Activated gamma-delta T cell treated with Interleukin-2 at 50 U/mL for 16 hours (primary cell): Measurements from ENCODE around the gene HINT3.
"Not testable (repeated sequence)": the region's sequence is repeated elsewhere in the genome, so short reads cannot be mapped to it uniquely, and the experiment has no call there.

Source experiments
- DNase-seq: peaks from one replicate; pipeline ENCODE4 v3.0.0-alpha.2; 2020

Gene HINT3

DNA sequence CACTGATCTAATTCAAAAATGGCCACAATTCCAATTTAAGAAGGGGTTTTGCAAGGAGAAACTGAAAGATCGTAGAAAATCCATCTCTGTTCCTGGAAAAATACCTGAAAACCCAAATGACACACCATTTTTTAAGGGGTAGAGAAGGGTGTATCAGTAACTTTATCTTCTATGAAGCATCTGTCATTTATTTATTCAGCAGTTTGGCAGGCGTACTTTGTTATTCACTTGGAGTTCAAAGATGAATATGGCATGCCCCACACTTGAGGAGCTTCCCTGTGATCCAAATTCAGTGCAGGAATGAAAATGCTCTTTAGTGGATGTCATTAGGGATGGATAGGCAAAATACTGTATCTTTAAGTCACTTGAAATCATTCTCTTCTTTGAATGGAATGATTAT lies 7.2 kb downstream of the HINT3 start:
- no peak for DNase-seq

DNA sequence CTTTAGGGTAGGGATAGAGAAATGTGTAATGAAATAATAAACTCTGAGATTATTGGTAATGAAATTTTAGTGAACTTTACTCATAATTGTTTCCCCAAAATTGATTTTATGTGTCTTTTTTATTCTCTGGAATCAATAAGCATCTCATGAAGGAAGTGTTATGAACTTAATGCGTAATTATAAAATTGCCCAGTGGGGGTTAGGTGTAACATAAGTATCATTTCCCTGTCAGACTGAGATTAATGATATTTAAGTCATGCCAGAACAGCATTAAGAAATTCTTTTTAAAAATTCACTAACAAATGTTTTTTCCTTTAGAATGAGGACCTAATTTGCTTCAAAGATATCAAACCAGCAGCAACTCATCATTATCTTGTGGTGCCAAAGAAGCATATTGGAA lies 10.0 kb downstream of the HINT3 start:
- DNase-seq: no peak

DNA sequence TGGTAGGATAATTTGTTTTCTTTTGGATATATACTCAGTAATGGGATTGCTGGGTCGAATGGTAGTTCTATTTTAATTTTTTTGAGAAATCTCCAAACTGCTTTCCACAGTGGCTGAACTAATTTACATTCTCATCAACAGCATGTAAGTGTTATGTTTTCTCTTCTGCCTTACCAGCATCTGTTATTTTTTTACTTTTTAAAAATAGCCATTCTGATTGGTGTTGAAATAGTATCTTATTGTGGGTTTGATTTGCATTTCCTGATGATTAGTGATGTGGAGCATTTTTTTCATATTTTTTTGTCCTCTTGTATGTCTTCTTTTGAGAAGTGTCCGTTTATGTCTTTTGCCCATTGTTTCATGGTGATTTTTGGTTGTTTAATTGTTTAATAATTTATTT lies 11.9 kb downstream of the HINT3 start:
- DNase-seq: no peak

DNA sequence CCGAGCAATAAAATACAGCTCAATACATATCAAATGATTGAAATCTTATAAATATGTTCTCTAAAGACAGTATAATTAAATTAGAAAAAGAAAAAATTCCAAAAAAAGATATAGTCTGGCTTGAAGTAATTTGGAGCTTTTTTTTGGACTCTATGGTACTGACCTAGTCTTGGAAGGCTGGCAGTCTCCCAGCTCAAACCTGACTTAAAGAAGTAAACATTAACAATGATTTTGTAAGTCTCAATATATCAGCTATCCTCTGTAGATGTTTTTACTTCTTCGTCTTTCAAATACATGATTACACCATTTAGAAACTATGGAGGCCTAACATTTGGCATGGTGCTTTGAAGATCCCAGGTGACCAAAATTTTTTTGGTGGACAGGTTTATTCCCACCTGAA lies 14.2 kb downstream of the HINT3 start:
- DNase-seq: no peak

DNA sequence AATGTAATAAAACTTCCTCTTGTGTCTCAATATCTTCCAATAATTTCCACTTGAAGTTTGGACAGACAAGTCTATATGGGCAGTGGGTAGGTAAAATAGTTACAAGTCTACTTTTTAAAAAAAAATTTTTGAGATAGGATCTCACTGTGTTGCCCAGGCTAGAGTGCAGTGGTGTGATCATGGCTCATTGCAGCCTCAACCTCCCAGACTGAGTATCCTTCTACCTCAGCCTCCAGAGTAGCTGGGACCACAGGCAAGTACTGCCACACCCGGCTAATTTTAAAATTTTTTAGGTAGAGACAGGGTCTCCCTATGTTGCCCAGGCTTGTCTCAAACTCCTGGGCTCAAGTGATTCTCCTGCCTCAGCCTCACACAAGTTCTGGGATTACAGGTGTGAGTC lies 15.9 kb downstream of the HINT3 start:
- DNase-seq: not testable (repeated sequence)

DNA sequence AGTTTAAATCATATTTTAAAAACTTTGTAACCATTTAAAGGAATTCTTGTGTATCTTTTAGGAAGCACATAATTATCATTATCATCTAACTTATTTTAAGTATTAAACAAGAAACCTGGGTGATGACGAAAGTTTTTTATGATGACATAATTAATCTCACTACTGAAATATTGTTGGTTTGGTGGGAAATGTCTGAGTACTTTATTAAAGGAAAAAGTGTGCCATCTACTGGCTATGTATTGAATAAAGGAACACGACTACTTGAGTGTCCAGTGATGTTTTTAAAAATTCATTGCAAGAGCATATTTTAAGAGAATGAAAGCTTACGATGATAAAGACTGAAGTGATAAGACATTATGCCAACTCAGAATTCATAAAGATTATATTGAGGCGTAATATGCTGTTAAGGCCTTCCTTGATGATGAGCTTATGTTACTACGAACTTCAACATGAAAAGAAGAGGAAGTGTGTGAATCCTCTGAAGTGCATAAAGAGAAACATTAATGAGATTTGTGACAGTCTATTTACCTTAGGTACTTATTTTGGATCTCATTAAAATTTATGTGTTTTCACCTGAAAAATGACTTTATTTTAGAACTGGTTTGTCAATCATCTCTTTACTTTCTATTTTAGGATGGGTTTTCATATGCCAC lies 17.8 kb downstream of the HINT3 start:
- DNase-seq: no peak

DNA sequence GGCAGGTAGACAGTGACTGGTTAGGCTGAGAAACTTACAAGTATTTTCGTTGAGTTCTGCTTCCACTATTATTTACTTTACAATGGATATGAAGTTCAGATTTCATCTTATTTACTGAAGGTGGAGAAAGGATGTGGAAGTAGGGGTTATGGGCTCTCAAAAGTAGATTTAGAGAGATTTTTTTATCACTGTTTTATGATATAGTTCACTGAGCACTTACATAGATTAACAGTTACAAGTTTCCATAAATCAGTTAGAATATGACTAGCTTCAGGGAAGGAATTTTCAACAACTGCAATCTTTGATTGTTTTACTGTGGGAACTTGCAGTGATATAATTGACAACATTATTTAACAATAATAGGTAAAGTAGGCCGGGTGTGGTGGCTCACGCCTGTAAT lies 22.5 kb downstream of the HINT3 start:
- DNase-seq: no peak

DNA sequence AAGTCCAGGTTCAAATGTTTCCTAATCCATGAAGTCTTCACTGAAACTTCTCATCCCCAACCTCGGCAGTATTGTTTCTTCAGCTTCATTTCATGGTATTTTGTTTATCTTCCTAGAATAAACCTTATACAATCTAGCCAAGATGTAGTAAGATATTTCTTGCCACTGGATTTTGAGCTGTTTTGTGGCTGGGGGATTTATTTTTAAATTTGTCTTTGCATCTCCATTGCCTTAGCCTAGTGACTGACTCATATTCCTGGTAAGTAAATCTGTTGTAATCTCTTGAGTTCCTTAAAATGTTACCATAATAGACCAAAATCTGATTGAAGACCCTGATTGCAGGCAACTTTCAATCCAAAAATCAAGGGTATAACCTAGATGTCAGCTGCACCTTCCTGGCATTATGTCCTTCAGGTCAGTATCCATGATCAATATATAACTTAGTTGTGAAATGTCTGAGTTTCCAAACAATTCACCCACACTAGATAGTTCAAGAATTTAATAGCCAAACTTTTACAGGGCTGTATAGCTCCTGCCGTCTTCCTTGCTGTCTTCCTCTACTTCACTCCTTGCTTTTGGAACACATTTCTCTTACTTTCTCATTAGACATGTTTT lies 25.1 kb downstream of the HINT3 start:
- DNase-seq: no peak

DNA sequence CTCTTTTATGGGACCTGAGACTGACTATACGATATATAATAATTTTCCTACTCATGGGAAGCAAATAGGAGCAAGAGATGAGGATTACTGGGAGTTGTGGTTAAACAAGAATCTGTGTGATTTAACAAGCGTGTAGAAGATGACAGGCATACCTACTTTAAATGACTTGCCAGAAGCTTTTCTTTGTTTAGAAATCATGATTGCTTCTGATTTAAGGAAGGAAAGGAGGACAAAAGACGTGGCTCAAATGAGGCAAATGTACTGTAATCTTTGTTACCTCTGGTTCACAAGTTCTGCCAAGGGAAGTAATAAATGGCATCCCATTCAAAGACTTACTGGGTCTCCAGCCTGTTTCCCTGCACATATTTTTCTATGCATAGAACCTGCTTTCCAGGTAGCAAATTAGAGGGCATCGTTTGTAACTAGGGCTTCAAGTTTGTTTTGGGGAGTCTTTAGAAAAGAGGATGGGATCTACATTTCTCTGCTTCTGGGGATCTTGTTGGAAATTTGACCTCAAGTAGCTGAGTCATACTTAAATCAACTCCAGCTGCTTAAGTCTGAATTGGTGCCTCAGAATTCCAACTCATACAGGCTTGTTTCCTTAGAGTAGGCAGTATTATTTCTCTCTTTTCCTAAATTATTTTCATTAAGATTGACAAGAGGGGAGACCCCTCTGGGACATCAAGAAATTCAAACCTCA lies 26.8 kb downstream of the HINT3 start:
- no peak for DNase-seq

DNA sequence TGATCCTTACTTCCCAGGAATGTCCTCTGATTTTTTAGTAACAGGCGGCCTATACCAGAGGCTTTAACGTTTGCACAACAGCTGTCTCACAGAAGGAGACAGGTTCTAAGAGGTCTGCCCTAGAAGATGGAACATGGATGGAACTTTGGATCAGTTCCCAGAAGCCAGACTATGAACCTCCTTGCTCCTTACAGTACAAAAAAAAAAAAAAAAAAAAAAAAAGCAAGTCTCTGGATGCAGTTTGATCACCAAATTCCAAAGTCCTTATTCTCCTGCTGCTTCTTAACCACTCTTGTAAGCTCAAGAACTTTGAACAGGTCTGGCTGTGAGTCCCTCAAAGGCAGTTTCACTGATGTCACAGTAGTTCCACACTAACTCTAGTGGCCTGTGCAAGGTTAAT lies 27.7 kb downstream of the HINT3 start:
- DNase-seq: no peak

DNA sequence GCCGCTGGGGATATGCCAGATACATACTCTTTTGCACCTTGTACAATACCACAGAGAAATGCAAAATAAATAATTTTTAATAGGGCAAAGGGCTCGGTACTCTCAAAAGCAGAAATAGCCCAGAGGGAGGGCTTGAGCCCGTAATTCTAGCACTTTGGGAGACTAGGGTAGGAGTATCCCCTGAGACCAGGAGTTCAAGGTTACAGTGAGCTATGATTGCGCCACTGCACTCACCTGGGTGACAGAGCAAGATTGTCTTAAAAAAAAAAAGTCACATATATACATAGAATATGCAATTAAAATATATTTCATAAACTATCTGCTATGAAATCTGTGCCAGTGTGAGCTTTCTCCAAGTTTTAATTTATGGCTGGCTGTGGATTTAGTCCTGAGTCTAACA lies 29.0 kb downstream of the HINT3 start:
- DNase-seq: no peak

DNA sequence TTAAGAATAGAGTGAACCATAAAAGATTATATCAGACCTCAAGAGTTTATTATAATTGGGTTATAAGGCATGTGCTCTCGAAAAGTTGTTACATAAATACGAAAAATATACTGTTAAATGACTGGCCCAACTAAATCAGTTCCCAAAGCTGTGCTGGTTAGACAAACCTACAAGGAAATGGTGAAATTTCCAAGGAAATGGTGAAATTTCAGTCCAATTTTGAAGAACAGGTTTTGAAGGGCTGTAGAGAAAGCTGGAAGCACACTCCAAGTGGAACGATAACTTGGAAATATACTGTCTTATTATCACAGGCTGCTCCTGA lies 29.4 kb downstream of the HINT3 start:
- DNase-seq: no peak

DNA sequence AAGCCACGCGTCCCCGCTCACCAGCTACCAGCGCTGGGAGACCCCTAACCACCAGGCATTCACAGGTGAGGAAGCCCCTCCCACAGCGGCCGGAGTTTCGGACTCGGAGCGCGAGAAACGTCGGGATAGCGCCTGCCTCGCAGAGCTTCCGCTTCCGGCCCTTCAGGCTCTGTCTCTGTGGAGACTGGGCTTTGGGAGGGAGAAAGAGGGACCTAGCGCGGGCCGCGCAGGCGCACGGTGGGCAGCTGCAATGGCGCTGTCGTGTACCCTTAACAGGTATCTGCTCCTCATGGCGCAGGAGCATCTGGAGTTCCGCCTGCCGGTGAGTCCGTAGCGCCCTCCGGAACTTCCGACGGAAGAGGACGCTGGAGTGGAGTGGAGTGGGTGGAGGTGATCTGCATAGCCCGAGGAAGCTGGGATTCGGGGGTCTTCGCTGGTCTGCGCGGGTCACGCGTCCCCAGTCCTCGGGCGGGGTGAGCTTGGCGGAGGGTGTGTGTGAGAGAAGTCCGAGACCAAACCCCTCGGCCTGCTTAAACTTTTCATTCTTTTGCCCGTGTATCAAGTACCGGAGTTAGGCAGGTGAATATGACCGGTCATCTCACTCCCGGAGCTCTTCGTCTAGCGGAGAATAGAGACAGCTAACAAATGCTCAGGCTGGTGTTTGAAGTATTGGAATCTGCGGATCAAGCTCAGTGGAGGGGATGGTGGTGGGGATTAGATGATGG lies 29.9 kb downstream of the HINT3 start, which contains the start of gene TRMT11:
Gene TRMT11, plus strand, starts transcription at position 240 of the 725 bp plus-strand sequence. Its CDS starts 11 bp downstream, at position 251.
- peak; percentile 74 for DNase-seq

DNA sequence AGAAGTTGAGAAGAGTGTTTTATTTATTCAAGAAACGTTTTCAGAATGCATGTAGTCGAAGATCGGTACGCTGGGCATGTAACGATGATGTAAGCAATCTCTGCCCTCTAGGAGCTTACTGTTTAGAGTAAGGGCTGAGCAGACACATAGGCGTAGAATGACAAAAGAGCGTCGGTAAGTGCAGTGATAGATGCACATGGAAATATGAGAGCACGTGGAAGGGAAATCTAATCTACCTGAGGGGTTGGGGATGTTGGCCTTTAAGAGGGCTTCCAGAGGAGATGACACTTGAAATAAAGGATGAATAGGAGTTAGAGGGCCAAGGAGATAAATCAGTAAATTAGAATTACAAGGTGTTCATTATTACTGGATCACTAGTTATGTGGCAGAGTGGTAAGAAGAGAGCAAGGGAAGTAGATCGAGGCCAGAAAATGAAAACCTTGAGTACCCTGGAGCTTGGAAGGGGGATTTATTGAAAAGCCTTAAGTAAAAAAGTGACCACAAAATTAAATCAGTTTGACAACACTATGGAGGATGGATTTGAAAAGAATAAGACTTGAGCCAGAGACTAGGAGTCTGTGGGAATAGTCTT lies 30.6 kb downstream of the HINT3 start:
- no peak for DNase-seq

DNA sequence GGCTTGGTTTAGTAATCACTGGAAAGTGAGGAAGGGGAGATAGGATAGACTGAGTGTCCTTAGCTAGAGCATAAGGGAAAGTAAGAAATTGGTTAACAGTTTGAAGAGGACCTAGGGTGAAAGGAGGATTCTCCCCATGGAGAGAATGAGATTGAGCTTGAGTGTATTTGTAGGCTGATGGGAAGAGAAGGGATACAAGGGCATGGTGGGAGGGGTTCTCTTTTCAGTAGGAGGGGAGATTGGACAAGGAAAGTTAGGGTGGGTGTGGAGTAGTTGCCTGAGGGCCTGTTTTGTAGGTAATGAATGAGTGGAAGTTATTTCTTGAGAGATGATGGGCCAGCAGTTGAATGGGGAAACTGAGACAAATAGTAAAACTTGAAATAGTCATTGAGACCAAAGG lies 31.7 kb downstream of the HINT3 start:
- DNase-seq: no peak

DNA sequence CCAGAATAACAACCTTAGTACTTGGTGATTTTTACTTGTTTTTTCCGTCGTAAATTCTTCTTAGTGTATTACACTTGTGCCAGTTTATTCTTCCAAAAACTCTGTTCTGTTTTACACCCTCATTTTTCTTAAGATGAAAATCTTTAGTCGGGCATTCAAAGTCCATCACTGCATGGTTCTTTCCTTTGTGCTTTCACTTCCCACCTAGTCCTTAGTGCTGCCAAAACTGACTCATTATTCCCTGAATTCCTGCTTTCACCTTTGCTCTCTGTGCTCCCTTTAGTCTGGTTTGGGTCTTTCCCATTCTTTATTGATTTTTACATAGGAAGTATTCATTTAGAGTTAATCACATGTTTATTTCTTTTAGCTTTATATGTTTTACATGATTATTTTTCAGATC lies 33.1 kb downstream of the HINT3 start:
- DNase-seq: no peak

DNA sequence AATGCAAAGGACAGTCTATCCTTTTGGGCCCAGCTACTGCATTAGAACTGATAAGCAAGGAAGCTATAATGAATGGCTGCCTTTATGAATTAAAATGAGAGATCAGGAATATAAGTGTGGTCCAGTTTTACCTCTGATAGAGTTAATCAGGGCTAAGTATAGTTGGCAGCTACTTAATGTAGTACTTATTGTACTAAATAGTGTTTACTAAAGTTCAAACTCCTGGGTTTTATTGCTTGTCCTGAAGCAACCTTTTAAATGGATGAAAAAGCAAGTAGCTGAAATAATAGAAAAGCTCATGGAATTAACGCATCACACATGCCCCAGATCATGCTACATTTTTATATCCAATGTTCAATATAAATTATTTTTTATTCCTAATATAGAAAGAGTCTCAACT lies 35.1 kb downstream of the HINT3 start:
- no peak for DNase-seq

DNA sequence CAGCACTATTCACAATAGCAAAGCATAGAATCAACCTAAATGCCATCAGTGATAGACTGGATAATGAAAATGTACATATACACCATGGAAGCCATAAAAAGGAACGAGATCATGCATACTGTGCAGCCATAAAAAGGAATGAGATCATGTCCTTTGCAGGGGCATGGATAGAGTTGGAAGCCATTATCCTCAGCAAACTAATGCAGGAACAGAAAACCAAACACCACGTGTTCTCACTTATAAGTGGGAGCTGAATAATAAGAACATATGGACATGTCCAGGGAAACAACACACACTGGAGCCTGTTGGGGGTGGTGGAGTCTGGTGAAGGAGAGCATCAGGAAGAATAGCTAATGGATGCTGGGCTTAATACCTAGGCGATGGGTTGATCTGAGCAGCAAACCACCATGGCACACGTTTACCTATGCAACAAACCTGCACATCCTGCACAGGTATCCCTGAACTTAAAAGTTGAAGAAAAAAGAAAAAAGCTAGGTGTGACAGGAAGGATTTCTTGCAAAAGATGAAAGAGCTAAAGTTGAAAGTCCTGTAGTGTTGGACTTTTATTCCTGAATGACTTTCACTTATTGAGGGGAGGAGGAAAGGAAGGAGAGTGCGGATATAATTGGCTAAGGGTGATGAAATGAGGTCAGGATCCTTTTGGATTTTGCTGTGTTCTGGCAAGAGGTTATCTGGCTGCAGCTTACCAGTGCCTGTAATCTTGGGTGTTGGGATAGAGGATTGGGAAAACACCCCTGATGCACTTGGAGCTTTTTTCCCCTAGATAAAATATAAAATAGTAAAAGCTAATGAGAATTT lies 38.3 kb downstream of the HINT3 start:
- DNase-seq: no peak

DNA sequence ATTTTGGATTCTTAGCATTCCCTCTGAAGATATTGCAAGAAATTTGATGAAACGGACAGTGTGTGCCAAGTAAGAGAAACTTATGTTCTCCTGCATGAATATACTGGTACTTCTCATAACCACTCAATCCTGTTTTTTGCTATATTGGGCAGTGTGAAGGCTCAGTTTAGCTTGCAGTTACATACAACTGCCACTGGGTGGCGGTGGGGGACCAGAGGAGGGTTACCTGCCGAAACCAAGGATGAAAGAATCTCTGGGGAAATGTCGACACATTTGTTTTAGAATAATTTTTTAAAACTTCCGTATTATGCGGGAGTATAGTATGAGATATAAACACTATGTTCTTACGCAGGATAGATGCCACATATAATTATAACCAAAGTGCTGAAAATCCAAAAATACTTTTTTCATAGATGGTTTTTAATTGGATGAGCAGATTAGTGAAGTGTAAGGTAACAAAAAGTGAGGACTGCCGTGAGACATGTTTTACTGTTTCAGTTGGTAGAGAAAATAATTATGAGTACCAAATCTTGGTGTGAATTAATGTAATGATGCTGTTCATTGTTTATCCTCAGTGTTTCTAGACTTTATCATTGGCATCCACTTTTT lies 39.5 kb downstream of the HINT3 start:
- peak; percentile 64 for DNase-seq

DNA sequence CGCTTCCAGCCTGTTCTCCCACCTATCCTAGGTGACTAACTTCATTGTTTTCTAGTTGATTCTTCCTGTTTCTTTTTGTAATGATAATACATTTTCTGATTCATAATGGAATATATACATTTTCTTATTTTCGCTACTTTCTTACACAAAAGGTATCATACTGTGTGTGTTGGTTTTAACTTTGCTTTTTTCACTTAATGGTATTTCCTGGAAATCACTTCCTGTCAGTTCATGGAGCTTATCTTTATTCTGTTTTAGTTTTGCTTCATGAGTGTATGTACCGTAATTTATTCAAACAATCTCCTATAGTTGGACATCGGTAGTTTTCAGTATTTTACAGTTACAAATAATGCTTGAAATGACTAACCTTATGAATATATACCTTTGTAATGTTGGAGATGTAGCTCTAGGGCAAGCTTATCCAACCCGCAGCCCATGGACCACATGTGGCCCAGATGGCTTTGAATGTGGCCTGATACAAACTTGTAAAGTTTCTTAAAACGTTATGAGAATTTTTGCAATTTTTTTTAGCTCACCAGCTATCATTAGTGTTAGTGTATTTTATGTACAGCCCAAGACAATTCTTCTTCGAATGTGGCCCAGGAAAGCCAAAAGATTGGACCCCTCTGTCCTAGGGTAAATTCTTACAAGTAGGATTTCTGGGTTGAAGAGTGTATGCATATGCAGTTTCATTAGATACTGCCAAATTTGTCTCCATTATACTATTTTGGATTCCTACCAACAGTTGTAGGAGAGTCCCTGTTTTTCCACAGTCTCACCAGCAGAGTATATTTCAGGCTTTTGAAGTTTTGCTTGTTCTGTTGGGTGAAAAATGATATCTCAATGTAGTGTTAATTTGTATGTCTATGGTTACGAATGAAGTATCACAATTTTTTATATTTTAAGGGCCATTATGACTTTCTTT lies 46.4 kb downstream of the HINT3 start:
- DNase-seq: no peak

DNA sequence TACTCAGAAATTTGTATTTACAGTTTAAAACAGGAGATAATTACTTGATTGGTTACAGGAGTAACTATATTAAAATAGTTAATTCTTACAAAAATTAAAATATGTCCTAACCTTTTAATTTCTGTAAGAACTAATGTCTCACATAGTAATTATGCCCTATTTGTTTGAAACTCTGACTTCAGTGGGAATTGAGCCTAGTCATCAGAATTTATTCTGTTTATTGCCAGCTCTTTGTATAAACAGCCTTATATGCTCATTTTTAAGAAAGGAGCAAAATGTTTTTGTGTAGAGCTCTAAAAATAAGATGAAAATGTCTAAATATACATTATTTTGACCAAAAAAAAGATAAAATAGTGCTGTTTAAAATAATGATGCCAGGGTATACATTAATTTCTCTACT lies 51.2 kb downstream of the HINT3 start:
- DNase-seq: no peak
